Hepatocyte (in vitro differentiated cells): ENCODE results near the gene MYL9.

Source experiments
- CTCF ChIP-seq: fragments of 200-600 bp; sonication (generic); IDR thresholded peaks from 2 replicates; pipeline ENCODE4 v1.5.1; 2016; ENCODE audit warnings: antibody characterized with exemption, mild to moderate bottlenecking; ENCODE audit not compliant: poor library complexity
- EZH2 ChIP-seq: fragments of 200-600 bp; sonication (generic); IDR thresholded peaks from 2 replicates; pipeline ENCODE4 v1.6.1; 2016; ENCODE audit warnings: antibody characterized with exemption, mild to moderate bottlenecking, borderline replicate concordance

GRCh38 chr20:36569847-36570429 lies 28.6 kb downstream of the MYL9 start:
- no peak for TF ChIP-seq CTCF
- TF ChIP-seq EZH2, result no peak
